GM04504 (cell line): ENCODE measurements around the gene HOOK1.
"Not testable (repeated sequence)": the region's sequence is repeated elsewhere in the genome, so short reads cannot be mapped to it uniquely, and the experiment has no call there.

Source experiments
- DNase-seq: peaks from one replicate; pipeline ENCODE4 v3.0.0-alpha.2; 2012; ENCODE audit warnings: low read depth

HOOK1 gene

DNA sequence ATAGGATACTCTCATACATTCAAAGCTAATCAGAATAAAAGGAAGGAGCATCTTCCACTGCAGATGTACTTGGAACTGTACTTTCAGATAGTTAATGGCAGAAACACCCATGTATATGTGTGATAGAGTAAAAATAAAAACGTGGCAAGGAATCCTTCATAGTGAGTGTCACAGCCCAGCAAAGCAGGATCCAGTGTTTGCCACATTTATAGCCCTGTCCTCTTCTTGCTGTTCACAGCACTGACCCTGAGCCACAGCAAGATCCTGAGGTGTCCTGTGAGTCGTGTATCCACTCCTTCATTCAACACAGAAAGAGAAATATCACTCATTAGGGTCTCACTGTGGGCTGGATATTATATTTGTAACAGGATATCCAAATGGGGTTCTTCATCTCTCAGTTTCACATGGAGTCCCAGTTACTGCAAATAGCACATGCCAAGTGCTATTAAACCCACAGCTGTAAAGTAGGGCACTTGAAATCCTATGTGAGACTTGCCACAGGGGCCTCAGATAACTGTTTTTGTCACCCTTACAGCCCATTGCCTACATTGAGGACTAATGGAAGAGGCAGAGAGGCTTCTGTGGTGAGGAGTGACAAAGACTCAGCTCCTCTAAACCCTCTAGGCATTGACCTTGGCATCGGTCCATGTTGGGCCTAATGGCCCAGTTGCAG lies 70.5 kb downstream of the HOOK1 start:
- DNase-seq: no peak

DNA sequence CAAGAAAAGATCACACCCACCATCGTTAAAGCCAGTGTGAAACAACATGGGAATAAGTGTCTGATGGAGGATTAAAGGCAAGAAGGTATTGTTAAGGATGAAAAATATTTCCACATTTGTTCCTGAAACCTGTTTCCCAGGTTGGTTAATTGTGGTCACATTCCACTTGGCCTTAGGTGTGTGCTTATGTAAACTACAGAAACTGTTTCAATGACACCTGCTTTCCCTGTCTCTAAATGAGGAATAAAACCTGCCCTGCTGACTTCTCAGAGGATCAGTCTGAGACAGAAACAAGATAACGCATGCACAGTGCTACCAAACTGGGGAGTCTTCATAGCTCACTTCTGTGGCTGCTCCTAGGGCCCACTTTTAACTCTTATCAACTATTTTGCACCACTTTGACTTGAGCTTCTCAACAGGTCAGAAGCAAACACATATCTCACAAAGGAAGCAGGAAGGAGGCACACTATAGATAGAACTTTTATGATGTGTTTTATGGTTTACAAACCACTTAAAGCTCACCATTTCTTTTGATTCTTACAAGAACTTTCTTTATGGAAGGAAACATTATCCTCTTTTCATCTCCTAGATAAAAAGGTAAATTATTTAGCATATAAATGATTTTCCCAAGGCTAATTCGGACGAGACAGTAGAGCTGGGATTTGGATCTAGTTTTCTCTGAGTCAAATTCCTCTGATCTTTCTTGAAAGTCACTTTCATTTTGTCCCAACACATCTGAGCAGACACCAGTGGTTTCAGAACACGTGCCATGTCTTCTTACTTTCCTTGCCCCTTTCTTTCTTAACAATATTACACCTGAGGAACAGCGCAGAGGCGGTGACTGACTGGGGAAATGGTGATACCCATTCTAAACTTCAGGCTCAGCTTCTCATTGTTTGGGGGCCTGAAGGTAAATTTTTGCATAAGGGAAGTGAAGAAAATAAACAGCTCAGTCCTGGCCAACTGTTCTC lies 78.4 kb downstream of the HOOK1 start:
- DNase-seq: no peak

DNA sequence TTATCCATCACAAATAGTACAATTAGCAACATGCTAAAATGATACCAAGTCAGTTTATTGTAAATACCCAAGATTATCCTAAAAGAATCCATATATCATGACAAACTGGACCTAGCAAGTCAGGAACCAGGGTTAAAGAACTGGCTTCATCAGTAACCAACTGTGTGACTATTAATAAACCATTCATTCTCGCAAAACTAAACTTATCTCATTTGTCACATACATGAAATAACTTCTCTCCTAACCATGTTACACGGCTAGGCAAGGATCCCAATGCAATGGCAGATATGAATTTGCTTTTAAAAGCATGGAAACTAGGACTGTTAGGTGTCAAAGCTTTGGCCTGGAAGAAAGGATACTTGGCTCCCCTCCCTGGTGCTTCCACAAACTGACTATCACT lies 82.4 kb downstream of the HOOK1 start:
- no peak for DNase-seq

DNA sequence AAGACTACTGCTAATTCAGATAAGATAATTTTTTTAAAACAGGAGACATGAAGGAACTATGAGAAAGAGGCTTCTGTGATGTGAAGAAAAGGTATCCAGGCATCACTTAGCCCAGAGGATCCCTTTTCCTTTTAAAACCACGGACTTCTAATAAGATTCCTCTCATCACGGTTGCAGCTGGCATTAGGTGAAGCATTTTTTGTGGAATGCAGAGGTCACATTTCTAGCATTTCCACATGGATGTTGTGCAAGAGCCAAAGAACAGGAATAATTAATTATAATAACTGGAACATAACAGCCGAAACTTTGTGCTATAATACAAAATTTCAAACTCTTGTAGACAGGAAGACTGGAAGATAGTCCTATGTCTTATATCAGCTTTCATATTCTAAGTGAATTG lies 84.2 kb downstream of the HOOK1 start:
- DNase-seq: no peak

DNA sequence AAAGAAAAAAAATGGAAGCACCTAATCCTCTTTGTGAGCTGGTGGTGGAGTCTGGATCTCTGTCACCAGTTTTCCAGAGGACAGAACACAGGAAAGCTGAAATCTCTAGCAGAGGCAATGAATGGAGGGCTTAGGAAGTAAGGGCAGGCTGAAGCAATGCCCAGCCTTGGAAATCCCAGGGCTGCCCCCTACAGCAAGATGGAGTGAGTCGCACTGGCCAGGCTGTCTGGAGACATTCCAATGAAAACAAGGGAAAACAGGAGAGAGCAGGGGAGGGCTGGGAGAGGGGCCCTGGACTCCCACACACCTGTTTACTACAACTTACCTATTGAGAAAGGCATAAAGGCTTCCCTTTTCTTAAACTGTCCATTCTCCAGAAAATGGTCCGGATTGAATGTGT lies 85.9 kb downstream of the HOOK1 start:
- DNase-seq: no peak

DNA sequence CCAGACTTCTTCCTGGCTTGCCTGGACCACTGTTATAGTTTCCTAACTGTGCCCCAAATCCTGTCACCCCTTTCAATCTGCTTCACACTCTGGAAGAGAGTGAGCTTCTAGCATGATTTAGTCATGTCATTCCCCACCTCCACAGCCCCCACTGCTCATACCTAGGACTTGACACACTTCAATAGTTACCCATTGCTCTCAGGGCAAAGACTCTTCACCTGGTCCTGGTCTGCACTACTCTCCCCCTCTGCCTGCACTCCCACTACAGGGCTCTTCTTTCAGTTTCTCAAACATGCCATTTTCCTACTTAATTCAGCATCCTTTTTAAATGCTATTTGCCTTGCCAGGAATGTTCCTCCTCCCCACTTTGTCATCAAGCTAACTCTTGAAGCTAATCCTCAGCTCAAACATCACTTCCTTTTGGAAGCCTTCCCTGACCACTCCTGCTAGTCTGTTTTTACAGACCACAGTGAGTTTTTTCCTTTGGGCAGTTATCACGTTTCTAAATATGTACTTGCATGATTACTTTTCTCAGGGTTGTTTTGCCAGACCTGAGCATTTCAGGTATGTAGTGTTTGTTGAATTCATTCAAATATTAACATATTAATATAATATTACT lies 87.1 kb downstream of the HOOK1 start:
- no peak for DNase-seq

DNA sequence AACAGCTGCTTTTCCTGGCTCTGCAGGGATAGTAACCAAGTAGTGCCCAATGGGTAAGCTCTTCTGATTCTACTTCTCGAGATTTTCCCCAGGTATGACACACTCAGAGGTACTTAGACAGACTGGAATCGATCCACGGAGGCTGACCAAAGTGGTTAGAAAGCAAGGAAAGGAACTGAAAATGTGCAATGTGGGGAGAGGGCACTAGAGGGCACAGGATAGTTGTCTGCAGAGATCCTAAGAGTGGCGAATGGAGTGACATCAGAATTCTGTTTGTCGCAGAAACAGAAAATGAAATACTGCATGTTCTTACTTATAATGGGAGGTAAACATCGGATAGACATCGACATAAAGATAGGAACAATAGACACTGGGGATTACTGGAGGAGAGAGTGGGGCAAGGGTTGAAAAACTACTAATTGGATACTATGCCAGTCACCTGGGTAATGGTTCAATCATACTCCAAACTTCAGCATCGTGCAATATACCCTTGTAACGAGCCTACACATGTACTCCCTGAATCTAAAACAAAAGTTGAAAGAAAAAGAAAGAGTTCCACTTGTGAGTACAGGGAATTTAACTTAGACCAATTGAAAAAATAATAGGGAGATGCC lies 88.5 kb downstream of the HOOK1 start:
- no peak for DNase-seq

DNA sequence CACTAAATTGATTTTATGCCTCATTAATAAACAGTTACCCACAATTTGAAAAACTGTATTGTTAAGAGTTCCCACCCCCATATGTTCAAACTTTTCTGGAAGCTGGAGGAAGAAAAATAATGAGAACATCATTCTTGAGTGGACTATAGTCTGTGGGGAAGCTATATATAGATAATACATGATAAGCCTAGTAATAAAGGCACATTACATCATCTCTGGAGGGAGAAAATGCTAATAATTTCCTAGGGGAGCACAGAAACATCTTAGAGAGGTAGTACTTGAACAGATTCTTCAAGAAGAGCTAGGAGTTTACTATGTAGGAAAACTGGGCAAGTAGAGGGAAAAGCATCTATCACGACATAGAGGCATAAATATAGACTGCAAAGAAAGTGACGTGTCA lies 92.2 kb downstream of the HOOK1 start:
- no peak for DNase-seq

DNA sequence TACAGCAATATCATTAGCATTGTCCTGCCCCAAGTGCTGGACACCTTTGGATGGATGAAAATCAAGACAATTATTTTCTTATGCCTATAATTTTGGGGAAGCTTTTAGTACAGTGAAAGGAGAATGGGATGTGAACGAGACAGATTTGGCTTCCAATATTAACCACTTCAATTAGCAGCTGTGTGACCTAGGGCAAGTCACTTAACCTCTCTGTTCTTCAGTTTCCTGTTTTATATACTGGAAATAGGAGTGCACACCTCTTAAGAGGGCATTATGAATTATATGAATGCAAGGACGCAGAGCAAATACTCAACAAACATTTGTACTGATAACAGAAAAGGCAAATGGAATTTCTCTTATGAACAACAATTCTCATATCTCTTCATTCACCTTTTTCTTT lies 93.3 kb downstream of the HOOK1 start:
- DNase-seq: no peak

DNA sequence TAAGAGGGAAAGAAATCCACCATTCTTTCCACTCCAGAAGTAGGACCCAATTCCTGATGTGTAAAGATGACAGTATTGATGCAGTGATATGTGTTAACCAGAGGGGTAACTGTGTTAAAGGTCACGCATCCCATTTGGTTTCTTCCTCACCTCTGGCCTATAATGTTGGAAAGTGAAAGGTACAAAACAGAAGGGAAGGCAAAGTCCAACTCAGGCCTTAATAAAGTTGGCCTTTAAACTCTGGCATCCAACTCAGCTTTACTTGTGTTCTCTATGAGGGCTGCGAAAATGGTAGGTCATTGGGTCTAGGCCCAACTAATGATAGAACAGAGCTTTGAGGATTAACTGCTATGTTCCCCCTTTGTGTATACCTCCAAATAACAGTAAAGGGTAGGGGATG lies 93.9 kb downstream of the HOOK1 start:
- no peak for DNase-seq

DNA sequence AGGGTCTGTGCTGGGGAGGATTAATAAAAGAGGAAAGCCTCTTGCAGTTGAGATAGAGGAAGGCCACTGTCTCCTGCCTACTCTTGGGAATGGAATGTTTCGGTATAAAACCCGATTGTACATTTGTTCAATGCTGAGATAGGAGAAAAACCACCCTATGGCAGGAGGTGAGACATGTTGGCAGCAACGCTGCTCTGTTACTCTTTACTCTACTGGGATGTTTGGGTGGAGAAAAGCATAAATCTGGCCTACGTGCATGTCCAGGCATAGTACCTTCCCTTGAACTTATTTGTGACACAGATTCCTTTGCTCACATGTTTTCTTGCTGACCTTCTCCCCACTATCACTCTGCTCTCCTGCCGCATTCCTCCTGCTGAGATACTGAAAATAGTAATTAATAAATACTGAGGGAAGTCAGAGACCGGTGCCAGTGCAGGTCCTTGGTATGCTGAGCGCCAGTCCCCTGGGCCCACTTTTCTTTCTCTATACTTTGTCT lies 100.1 kb downstream of the HOOK1 start:
- not testable (repeated sequence) for DNase-seq

DNA sequence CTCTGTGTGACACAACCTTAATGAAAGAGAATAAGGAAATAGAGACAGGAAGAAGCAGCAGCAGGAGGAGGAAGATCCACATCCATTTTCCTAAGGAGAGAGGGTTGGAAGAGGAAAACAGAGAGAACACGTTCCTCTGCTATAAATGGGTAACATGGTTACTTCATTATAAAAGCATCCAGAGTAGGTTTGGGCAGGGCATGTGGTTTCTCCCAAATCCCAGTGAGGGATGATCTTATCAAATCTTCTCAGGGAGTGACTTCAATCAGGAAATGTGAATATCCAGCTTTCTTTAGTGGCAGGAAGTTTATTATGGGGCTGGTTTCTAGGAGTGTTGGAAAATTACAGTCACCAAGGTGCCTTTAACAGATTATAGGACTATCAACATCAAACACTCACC lies 100.8 kb downstream of the HOOK1 start:
- DNase-seq: no peak

DNA sequence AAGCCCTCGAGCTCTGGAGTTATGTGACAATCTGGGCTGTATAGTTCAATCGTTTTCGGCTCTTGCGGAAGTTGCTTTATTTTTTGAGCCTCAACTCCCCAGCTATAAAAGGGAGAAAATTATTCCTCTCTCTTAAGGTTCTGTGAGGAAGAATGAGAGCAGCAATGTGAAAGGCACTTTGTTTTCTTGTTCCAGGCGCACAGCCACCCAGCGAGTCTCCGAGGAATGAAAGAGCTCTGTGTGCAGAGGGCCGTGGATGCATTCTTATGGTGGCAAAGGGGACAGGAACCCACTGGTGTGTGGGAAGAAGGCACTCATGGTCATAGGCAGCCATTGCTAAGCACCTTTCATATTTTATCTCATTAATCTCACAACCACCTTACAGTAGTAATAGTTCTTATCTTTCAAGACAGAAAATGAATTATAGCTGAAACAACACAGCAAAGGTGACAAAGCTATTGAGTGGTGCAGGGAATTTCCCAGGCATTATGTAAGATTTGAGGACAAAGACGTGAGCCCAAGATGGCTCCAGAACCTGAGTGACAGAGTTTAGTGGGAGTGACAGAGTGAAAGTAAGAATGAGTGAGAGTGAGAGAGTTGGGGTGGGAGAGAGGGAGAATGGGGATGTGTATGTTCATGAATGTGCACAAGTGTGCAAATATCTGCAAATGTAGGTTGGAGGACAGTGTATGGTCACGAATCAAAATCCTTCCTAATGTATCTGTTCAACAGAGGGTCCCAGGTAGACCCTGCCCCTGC lies 102.5 kb downstream of the HOOK1 start:
- no peak for DNase-seq

DNA sequence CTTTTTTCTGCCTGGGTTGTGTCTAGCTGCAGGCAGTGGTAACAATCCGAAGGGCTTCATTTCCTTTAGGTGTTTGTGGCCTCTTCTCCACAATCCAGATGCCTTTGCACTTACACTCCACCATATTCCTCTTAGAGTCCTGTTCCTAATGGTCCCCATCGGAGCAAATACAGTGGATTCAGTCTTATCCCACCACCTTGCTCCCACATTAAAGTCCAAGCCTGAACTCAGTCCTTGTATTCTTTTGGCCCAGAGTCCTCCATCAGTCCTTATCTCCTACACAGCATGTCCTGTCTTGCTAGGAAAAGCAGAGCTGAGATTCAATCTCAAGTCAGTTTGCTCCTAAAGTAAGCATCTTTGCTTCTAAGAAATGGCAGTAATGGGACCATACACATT lies 103.0 kb downstream of the HOOK1 start:
- no peak for DNase-seq

DNA sequence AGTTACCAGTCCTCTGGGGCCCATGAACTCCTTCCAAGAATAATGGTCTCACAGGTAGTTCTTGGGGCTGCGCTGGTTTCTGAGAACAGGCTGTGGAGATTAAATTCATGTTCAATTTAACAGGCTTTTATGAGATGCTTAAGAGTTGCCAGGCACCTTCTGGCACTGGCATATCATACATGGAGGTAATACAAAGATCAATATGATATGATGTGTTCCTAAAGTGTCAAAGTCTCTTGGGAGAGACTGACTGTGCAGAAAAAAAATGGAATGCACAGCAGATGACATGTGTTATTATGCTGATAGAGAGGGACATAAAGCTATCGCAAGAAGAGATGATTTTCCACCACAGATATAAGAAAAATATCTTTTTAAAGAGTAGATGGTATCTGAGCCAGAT lies 105.0 kb downstream of the HOOK1 start:
- no peak for DNase-seq

DNA sequence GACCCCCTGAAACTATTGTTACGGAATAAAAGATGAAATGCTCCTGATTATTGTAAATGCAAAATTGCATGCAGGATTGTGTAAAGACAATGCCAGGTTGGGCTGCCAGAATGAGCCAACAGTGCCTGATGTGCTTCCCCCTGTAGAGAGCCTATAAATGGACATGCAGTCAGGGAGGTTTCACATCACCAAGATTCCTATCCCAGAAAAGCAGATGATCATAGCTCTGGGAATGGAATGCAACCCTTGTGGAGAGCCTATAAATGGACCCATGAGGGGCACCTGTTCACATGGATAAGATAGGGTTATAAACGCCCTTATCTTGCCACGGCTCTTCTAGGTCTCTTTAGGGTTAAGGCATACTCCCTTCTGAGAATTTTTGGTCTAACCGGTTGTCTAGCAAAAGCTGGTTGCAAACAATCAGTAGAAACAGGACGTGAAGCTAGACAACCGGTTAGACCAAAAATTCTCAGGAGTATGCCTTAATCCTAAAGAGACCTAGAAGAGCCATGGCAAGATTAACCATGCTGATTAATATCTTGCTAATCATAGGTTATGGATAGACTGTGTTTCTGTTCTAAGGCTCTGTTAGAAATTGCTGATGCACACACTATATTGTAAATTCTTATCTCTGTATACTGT lies 106.6 kb downstream of the HOOK1 start:
- not testable (repeated sequence) for DNase-seq

DNA sequence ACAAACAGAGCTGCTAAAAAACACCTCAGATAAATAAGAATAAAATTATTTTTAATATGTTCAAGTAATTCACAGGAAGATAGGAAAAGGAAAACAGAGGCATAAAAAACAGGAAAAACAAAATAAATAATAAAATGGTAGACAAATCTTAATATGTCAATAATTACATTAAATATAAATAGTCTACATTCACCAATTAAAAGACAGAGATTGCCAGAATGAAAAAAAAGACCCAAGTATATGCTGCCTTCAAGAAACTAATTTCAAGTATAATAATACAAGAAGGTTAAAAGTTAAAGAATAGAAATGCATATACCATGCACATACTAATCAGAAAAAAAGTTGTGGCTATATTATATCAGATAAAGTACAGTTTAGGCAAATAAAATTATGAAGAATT lies 109.9 kb downstream of the HOOK1 start:
- no peak for DNase-seq
